Lower lobe of right lung (tissue), 2 donors: ENCODE data around the gene SLC49A3. TPM values are rescaled to one million over a fixed set of nuclear protein-coding genes. Genes with fewer than 3 reads are reported as not detected.

Source experiments
- ATAC-seq, 2 donors: fragments of 200-7000 bp; cut with Tn5 transposase; one replicate each; pipeline ENCODE4 v1.9.1; 2020 to 2022; ENCODE audit warnings: mild to moderate bottlenecking in 2 of 2, moderate library complexity in 2 of 2
- DNase-seq: peaks from one replicate; pipeline ENCODE4 v3.0.0-alpha.2; 2020
- H3K27ac ChIP-seq: fragments of 200-600 bp; one replicate; pipeline ENCODE4 v1.8.0; 2022
- H3K27me3 ChIP-seq: fragments of 200-600 bp; one replicate; pipeline ENCODE4 v1.8.0; 2022; ENCODE audit warnings: low read depth
- H3K36me3 ChIP-seq: fragments of 200-600 bp; one replicate; pipeline ENCODE4 v1.8.0; 2022; ENCODE audit warnings: mild to moderate bottlenecking
- H3K4me1 ChIP-seq: fragments of 200-600 bp; one replicate; pipeline ENCODE4 v1.8.0; 2022
- H3K4me3 ChIP-seq: fragments of 200-600 bp; one replicate; pipeline ENCODE4 v1.8.0; 2022; ENCODE audit warnings: mild to moderate bottlenecking
- H3K9me3 ChIP-seq: fragments of 200-600 bp; one replicate; pipeline ENCODE4 v1.8.0; 2022
- CTCF ChIP-seq: fragments of 200-600 bp; IDR thresholded peaks from one replicate; pipeline ENCODE4 v1.8.0; 2022; ENCODE audit warnings: antibody characterized with exemption, mild to moderate bottlenecking
- intact Hi-C: fragments of 100-400 bp; cut with DNase I; formaldehyde crosslinking; loops from one replicate; pipeline ENCODE4 v1.11.0; 2022
- total RNA-seq: library from RNA; stranded (reverse); fragmentation: NEBNext Ultra II Directional; extraction: Animal tissue kit (Norgen Biotek cat#: 25700); gene quantifications from one replicate; pipeline ENCODE4 v1.2.1, GENCODE V29; 2021
- donor health status: DM: no; HTN: yes; CAD: no; lungs with severe emphysema.

SLC49A3 gene
- total RNA-seq, 1 donor from 2014 or later, result 31.5 TPM

GRCh38 chr4:722851-723360 lies 34.0 kb upstream of the SLC49A3 start:
- DNase-seq (no peak), ATAC-seq (no peak)
- intact Hi-C loops, result no loop called here
- no peak for TF ChIP-seq CTCF
- Histone ChIP-seq H3K36me3 (peaks cover 11% of the 10 kb centered on the region), H3K9me3 (no peaks in the 10 kb centered on the region), H3K4me3 (no peak overlapping the region), H3K4me1 (peaks cover 23% of the 10 kb centered on the region), H3K27ac (no peak overlapping the region), H3K27me3 (no peaks in the 10 kb centered on the region)

- ATAC-seq (no peak), DNase-seq (no peak)
- Histone ChIP-seq H3K27ac (no peak overlapping the region), H3K4me3 (no peak overlapping the region), H3K27me3 (no peaks in the 10 kb centered on the region), H3K4me1 (peaks cover 22% of the 10 kb centered on the region), H3K36me3 (peaks cover 11% of the 10 kb centered on the region), H3K9me3 (no peaks in the 10 kb centered on the region)
- intact Hi-C loops, result no loop called here
- TF ChIP-seq CTCF, result no peak
Measured at GRCh38 chr4:722169-722725, 33.3 kb upstream of the SLC49A3 start.

- Histone ChIP-seq H3K27me3 (no peaks in the 10 kb centered on the region), H3K36me3 (peaks cover 11% of the 10 kb centered on the region), H3K27ac (no peak overlapping the region), H3K4me3 (no peak overlapping the region), H3K9me3 (no peaks in the 10 kb centered on the region), H3K4me1 (peaks cover 15% of the 10 kb centered on the region)
- DNase-seq (no peak), ATAC-seq (peak; percentile 15 to 37)
- no peak for TF ChIP-seq CTCF
- intact Hi-C loops, result no loop called here
Measured at GRCh38 chr4:721261-722168, 32.6 kb upstream of the SLC49A3 start.

GRCh38 chr4:720111-720860 lies 31.3 kb upstream of the SLC49A3 start:
- Histone ChIP-seq H3K36me3 (peaks cover 11% of the 10 kb centered on the region), H3K9me3 (no peaks in the 10 kb centered on the region), H3K27me3 (no peaks in the 10 kb centered on the region), H3K4me1 (peaks cover 7% of the 10 kb centered on the region), H3K27ac (no peak overlapping the region), H3K4me3 (no peak overlapping the region)
- intact Hi-C loops, result no loop called here
- TF ChIP-seq CTCF, result no peak
- no peak for DNase-seq
- ATAC-seq, result no peak

- no peak for TF ChIP-seq CTCF
- Histone ChIP-seq H3K9me3 (no peaks in the 10 kb centered on the region), H3K27ac (no peak overlapping the region), H3K27me3 (no peaks in the 10 kb centered on the region), H3K4me3 (no peak overlapping the region), H3K4me1 (peaks cover 7% of the 10 kb centered on the region), H3K36me3 (peaks cover 16% of the 10 kb centered on the region)
- intact Hi-C loops, result no loop called here
- no peak for DNase-seq
- no peak for ATAC-seq
Measured at GRCh38 chr4:718460-718859, 29.5 kb upstream of the SLC49A3 start.
